ENCODE data around the gene PIAS2. TPM values are rescaled to one million over a fixed set of nuclear protein-coding genes. Genes with fewer than 3 reads are reported as not detected.
A peak's percentile ranks its signal among the peaks of the same experiment; 100 is the strongest.

The PIAS2 gene
- total RNA-seq, 1 donor from 2014 or later: 54.5 TPM

DNA sequence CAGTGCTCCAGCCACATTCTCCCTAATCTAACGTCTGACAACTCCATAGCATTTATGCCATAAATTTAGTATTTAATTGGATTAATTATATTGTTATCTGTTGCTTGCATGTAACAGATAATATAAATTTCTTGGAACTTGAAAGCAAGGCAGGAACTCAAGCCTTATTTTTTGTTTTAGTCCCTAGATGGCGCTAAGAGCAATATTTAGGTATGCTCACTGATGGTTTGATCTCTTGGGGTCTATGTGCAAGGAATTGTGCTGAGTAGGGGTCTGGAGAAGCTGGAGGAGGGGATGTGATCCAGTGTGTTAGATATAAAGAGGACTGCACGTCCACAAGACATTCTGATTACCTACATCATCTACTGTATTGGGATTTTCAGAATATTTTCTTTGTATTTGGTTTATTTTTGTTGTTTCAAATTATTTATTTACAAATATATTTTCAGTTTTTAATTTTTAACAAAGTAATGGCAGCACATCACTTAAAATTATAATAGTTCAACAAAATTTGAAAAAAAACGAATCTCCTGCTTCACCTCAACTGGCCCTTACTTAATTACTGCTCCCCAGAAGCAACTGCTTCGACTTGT is 32.9 kb upstream of the PIAS2 start:
- no peaks in the 10 kb centered on the region for H3K9me3 ChIP-seq
- no peaks in the 10 kb centered on the region for H3K36me3 ChIP-seq
- no peaks in the 10 kb centered on the region for H3K4me1 ChIP-seq
- H3K27me3 ChIP-seq: no peaks in the 10 kb centered on the region
- no peak for DNase-seq (ENCODE audit: low spot score in 2 of 2)
- intact Hi-C loops (cut with DNase I): no loop called here
- H3K4me3 ChIP-seq: no peak overlapping the region
- TF ChIP-seq, protein P1, sequence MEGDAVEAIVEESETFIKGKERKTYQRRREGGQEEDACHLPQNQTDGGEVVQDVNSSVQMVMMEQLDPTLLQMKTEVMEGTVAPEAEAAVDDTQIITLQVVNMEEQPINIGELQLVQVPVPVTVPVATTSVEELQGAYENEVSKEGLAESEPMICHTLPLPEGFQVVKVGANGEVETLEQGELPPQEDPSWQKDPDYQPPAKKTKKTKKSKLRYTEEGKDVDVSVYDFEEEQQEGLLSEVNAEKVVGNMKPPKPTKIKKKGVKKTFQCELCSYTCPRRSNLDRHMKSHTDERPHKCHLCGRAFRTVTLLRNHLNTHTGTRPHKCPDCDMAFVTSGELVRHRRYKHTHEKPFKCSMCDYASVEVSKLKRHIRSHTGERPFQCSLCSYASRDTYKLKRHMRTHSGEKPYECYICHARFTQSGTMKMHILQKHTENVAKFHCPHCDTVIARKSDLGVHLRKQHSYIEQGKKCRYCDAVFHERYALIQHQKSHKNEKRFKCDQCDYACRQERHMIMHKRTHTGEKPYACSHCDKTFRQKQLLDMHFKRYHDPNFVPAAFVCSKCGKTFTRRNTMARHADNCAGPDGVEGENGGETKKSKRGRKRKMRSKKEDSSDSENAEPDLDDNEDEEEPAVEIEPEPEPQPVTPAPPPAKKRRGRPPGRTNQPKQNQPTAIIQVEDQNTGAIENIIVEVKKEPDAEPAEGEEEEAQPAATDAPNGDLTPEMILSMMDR (IDR thresholded peaks at IDR 0.05): peak in 1 of 3 experiments; percentile 21
- no peak overlapping the region for H3K27ac ChIP-seq

DNA sequence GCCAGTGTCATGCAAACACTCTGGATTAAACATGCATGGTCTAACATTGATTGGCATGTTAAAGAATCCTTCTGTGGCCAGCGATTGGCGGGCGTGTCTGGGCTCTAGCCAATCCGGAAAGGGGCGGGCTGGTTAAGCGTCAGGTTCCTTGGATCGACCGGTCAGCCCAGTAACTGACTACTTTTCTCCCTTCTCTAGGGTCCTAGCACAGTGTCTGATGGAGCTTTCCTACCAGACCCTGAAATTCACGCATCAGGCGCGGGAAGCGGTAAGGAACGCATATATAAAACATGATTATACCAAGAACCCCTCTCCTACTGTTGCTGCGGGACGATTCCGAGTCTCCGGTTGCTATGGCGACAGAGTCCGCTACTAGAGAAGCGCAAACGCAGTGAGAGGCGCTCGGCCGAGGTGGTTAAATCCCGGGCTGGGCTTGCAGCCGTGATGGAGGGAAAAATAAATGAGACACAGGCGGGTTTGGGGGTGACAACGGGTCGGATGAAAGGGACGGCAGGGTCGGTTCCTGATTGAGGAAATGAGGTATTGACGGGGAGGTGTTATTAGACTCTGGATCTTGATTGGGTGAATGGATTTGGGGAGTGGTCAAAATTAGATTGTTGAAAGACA is 29.5 kb upstream of the PIAS2 start:
- peak; percentile 11 to 84 for DNase-seq (ENCODE audit: low spot score in 2 of 2)
- TF ChIP-seq, protein P1 (IDR thresholded peaks at IDR 0.05): no peak
- Histone ChIP-seq H3K27me3 (no peaks in the 10 kb centered on the region), H3K4me3 (peak overlapping the region; percentile 72 to 83), H3K9me3 (no peaks in the 10 kb centered on the region), H3K4me1 (no peaks in the 10 kb centered on the region), H3K36me3 (no peaks in the 10 kb centered on the region), H3K27ac (no peak overlapping the region)
- intact Hi-C loops (cut with DNase I): loop anchor here (2.0 kb wide), 1 partner anchor 30 kb away; the partner anchor contains the start of genes KATNAL2 and PIAS2

DNA sequence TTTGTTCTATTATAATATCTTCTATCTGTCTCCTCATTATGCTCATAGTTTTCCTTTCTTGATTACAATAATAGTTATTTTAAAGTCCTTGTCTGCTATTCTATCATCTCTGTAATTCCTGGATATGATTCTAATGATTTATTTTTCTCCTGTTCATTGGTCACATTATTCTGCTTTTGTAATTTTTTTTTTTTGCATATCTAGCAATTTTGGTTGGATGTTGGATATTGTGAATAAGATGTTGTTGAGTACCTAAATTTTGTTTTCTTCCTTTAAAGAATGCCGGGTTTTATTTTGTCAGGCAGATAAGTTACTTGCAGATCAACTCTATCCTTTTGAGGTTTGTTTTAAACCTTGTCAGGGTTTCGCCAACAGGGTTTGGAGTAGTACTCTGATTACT is 25.3 kb upstream of the PIAS2 start:
- no peaks in the 10 kb centered on the region for H3K36me3 ChIP-seq
- no peak overlapping the region for H3K4me3 ChIP-seq
- no peaks in the 10 kb centered on the region for H3K9me3 ChIP-seq
- H3K4me1 ChIP-seq: no peaks in the 10 kb centered on the region
- no peak overlapping the region for H3K27ac ChIP-seq
- intact Hi-C loops (cut with DNase I): no loop called here
- no peaks in the 10 kb centered on the region for H3K27me3 ChIP-seq
- no peak for DNase-seq (ENCODE audit: low spot score in 2 of 2)
- TF ChIP-seq, protein P1 (IDR thresholded peaks at IDR 0.05): no peak

DNA sequence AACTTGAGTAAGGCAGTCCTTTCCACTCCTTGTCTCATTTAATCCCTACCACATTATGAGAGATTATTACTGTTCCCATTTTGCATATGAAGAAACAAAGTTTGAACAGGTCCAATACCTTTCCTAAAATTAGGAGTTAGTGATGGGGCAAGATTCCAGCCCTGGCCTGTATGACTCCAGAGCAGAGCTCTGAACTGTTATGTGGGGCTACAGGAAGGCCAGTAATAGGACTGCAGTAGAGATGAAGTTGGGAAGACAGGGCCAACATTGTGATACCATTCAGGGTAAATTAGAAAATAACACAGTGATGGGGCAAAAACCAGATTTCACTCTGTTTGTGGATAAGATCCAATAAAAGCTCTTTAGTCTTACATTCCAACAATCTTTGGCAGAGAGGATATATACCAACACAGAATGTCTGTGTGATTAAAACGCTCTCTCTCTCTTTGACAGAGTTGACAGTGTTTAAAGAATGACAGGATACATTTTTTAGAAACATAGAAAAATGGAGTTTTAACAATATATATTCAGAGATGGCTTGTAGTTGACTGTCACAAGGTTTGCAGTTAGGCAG is 22.8 kb upstream of the PIAS2 start:
- TF ChIP-seq, protein P1 (IDR thresholded peaks at IDR 0.05): no peak
- Histone ChIP-seq H3K27me3 (no peaks in the 10 kb centered on the region), H3K4me1 (no peaks in the 10 kb centered on the region), H3K4me3 (no peak overlapping the region), H3K9me3 (no peaks in the 10 kb centered on the region), H3K27ac (peak overlapping the region in 1 of 2 donors; percentile 3), H3K36me3 (no peaks in the 10 kb centered on the region)
- no peak for DNase-seq (ENCODE audit: low spot score in 2 of 2)
- intact Hi-C loops (cut with DNase I): no loop called here

DNA sequence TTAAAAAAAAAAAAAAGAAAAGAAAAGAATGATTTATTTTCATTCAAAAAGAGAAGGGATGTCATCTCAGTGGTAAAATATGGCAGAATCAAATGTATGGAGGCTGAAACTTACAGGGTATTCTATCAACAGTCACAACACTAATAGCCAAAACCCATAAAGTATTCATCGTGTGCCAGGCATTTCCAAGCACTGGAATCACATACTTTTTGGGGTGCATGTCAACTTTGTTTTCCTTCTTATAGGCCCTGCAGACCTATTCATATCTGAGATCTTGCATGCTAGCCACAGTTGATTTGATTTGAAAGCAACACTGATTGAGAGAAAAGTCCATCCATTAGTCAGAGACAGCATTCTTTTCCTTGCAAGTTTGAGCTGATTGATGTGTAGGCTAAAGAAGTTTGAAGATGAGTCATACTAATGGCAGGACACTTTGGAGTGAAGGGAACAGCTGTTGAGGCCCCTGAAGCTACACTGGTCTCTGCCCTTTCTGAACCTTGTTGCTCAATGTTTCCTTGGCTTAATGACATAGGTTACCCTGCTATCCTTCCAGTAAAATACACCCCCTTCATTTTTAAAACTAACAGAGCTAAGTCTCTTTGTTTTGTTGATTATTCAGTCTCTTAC is 22.1 kb upstream of the PIAS2 start:
- H3K36me3 ChIP-seq: no peaks in the 10 kb centered on the region
- no peak for DNase-seq (ENCODE audit: low spot score in 2 of 2)
- H3K27ac ChIP-seq: no peak overlapping the region
- H3K4me3 ChIP-seq: no peak overlapping the region
- no peaks in the 10 kb centered on the region for H3K27me3 ChIP-seq
- TF ChIP-seq, protein P1 (IDR thresholded peaks at IDR 0.05): no peak
- intact Hi-C loops (cut with DNase I): no loop called here
- H3K9me3 ChIP-seq: no peaks in the 10 kb centered on the region
- no peaks in the 10 kb centered on the region for H3K4me1 ChIP-seq

Measured in ascending aorta (tissue), 2 donors.